Activated CD8-positive, alpha-beta memory T cell treated with anti-CD3 and anti-CD28 coated beads, Interleukin-2, amount 50 U/mL, for 4 hours (primary cell): ENCODE results near the gene KLHL29.

Source experiments
- DNase-seq: peaks from one replicate; pipeline ENCODE4 v3.0.0-alpha.2; 2020

Gene KLHL29

DNA sequence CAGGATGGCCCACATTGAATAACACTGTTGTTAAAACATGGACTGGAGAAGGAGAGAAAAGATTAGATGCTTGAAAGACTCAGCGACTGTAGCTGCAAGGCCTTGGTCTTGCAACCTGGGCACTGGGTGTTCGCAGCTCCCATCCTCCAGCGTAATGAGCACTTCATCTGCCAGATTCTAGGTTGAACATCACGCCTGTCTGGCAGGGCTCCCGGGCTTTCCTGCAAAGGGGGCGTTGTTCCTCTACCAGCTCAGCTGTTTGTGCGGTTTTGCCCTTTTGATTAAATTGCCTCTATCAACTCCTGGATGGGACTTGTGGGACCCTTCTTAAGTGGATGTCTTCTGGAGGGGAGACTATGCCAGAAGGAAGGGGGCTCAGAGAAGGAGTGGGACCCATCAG, 215.4 kb downstream of the KLHL29 start:
- no peak for DNase-seq

DNA sequence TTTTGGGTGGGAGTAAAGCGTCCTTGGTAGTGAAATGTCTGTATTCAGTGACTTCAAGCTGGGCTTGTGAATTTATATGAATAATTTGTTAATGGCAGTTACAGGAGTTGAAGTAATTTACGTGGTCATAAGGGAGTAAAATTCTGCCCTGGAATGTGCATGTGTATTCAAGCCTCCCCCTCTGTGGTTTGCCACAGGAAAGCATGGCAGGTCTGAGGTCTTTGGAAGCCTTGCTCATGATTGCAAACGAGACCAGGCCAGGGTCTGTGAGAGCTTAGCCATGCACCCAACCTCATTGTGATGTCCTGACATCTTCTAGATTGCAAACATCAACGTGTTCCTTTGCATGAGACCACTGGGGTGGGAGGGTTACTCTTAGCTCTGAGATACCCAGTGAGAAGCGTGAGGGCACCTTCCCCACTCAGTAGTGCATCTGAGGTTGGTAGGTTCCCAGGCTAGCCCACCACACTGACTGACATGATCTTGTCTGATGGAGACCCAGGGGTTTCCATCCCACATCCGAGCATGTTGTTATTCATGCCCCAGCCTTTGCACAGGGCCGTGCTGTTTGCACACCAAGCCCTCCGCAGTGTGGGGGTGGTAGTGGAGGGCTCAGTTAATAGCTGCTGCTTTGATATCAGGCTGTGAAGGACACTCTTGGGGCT, 216.5 kb downstream of the KLHL29 start:
- no peak for DNase-seq

DNA sequence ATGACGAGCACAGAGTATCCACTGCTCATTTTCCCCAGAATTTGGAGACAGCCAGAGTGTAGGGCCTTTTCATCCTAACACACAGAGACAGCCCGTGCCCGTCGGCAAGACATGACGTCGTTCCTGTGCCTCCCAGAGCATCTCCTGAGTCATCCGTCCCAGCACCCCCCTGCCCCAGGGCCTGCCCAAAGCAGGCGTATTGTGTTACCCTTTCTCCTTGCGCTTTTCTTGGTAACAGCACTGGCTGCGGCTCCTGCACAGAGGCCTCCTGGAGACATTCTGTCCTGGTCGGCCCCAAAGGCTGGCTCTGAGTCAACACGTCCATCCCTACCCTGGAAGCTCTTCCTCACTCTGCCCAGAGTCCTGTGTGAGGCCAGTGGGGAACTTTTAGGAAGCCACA, 217.1 kb downstream of the KLHL29 start:
- DNase-seq = no peak

DNA sequence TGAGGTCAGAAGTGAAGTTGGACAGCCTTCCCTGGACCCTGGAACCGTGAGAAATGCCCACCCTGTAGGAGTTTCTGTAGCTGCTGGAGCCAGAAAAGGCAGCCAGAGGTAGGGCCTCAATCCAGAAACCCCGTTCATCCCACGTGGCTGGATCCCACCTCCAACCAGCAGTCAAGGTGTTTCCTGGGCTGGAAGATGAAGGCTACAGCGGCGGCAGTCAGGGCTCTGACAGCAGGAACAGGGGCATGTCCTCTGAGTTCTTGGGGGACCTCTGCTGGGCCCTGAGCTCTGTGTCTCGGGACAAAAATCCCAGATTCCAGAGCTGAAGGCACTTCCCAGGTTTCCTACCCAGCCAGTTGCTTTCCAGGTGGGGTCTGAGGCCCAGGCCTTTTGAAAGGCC, 218.2 kb downstream of the KLHL29 start:
- DNase-seq = no peak

DNA sequence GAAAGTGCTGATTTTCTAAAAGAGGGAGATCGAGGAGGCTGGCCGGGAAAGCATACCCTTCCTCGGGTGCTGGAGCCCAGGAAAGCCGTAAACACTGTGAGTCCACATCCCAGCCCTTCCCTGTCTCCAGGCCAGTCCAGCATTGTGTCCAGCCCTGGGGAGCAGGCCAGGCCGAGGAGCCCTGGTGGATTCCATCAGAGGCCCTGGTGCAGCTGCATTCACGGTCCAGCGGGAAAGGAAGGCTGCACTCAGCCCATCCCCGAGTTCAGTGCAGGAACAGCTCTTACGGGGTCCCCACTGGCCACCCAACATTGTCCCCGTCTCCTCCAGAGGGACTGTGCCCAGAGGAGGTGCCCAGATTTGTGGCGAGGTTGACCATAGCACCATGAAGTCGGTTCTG, 218.6 kb downstream of the KLHL29 start:
- no peak for DNase-seq

DNA sequence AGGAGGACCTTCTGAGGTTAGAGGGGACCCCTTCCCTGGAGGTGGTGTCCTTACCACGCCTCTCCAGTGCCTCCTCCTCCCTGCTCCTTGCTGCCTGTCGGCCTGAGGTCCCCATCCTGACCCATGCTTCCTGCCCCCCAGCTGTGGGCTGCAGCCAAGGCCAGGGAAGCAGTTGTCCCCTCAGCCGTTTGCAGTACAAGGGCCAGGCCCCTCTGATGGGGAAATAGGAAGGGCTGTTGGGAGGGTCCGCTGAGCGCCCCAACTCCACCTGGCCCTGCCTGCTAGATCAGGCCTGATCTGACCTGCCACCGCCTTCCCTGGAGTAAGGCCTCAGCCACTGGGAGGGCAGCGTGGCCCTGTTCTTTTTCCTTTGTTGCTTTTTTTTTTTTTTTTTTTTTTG, 219.8 kb downstream of the KLHL29 start:
- peak; percentile 4 for DNase-seq

DNA sequence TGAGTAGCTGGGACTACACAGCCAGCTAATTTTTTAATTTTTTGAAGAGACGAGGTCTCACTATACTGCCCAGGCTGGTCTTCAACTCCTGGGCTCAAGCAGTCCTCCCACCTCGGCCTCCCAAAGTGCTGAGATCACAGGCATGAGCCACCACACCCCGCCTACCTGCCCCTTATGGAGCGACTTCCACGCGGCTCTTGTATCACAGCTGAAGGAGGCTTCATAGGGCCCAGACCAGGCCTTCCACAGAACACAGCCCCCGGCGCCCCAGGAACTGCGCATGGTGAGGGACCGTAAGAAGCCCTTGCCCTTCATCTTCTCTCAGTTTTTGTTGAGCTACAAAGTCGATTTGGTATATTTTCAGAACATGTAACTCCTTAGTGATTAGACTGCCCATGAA, 220.3 kb downstream of the KLHL29 start:
- DNase-seq = peak; percentile 0

DNA sequence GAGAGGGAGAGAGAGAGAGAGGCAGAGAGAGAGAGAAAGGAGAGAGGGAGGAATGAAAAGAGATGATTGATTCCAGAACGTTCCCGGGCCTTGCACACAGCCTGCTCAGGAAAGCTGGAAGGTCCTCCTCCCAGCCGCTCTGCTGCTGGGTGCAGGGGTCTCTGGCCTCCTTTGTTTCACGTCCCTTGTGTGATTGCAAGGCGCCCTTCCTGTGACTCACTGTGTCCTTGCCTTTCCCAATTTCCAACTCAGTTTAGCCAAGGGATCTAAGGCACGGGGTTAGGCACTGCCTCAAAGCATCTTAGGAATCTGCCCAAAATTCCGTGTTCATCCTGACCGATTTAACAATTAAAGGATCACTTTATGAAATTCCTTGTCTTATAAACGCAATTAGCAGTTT, 221.2 kb downstream of the KLHL29 start:
- DNase-seq = no peak

DNA sequence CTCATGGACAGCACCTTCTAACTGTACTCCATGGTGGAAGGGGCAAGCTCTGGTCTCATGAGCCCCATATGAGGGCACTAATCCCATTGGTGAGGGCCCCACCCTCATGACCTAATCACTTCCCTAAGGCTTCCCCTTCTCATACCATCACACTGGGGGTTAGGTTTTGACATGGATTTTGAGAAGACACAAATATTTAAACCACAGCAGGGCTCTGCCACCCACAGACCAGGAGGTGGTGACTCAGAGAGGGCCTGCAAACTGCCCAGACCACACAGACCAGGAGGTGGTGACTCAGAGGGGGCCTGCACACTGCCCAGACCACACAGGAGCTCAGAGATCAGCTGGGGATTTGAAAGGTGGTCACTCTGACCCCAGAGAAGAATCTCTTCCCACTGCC, 222.0 kb downstream of the KLHL29 start:
- no peak for DNase-seq

DNA sequence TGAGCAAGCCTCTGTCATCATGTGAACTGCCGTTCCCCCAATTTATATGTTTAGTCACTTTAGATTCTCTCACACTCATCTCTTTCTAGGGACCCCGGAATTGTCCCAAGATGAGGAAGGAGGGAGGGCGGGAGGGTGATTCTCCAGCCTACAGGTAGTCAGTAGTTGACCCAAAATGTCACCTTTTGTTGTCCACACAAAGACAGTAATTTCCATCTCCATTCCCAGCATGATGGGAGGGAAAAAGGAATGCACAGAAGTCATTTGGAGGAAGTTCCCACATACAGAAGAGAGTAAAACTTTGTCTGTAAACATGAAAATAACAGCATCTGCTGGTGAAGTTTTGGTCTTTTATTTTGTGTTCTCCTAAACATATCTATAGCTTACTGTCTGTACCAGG, 222.9 kb downstream of the KLHL29 start:
- no peak for DNase-seq

DNA sequence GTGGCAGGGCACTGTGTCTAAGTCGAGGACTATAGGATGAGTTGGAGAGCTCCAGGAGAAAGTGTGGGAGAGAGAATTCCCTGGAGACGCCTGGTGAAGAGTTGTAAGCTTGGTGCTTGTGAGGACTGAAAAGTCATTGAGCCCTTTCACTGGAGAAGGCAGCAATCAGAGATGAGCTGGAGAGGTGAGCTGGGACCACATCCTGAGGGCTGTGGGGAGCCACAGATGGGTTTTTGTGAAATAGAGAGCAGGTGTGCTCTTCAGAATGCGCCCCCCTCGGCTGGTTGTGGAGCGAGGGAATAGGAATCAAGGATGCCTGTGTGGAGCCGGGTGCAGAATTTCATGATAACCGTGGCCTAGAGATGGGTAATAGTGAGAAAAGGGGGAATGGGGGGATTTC, 224.3 kb downstream of the KLHL29 start:
- DNase-seq = no peak

DNA sequence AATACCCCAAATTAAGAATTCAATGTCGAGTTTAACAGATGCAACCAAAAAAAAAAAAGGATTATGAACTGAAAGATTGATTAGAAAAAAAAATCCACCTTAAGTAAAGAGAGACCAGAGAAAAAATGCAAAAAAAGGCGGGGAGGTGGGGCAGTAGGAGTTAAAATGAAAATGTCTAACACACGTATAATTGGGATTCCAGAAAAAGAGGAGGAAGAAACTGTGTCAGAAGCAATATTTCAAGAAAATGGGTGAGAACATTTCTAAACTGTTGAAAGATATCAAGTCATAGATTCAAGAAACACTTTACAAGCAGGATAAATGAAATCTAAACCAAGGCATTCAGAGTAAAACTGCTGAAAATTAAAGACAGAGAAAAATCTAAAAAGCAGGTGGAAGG, 226.9 kb downstream of the KLHL29 start:
- DNase-seq = no peak

DNA sequence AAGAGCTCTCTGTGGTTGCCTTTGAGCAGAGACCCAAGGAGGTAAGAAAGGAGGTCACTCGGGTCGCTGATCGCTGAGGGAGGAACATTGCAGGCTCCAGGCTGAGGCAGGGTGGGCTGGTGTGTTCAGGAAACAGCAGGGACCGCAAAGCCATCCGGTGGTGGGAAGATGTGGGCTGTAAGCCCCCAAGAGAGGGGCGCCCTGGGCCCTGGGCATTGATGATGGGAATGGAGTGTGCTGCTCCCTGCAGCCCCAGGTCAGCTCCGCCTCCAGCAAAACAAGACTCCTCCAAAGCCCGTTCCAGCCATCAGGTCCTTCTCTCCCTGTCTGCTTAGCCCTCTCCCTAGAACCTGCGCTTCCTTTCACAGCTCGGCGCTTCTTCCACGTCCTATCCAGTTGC, 229.7 kb downstream of the KLHL29 start:
- no peak for DNase-seq

DNA sequence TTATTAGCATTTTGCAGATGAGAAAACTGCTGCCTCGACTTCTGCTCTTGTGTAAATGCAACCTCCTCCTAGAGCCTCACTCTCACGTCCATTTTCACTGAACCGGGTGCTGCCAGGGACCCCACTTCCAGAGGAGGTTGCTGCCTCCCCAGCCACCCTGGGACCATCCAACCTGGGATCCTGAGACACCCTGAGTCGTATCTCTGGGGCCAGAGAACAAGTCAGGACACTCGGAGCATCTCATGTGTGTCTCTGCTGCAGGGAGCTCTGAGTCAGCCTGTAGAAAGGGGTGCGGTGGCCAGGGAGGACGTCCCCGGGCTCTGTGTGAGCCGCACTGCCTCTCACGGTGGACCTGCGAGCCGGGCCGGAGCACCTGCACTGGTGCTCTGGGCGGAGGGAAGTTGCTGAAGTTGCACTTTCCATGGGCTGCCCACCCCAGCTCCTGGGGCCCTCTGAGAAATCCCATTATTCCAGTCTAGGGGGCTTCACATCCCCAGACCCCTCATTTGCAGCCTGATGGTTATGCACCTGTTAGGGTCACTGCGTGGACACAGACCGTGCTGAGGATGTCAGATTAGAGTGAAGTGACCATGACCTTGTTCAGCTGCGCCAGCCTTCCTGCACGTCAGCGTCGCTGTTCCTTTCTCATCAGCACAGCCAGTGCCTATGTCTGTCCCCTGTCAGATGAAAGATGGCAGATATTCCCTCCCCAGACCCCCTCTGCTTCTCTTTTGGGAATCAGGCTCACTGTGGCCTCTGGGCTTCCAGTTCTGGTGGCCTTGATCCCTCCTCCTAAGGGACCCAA, 230.4 kb downstream of the KLHL29 start:
- DNase-seq = no peak

DNA sequence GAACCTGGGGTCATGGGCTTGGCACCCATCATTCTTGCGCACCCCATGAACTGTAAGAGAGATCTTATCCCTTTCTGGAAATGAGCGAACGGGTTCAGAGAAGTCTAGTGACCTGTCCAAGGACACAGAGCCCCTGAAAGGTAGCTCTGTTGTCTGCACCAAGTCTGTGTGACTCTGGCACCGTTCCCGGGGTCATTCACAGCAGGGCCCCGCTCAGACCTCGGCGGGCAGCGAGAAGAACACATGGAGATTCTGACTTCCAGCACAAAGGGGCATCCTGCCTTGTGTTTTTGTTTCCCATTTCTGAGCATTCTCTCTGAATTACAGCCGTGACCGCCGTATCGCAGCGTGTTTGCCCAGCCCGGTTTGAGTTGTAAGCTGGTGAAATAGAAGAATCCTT, 231.7 kb downstream of the KLHL29 start:
- no peak for DNase-seq

DNA sequence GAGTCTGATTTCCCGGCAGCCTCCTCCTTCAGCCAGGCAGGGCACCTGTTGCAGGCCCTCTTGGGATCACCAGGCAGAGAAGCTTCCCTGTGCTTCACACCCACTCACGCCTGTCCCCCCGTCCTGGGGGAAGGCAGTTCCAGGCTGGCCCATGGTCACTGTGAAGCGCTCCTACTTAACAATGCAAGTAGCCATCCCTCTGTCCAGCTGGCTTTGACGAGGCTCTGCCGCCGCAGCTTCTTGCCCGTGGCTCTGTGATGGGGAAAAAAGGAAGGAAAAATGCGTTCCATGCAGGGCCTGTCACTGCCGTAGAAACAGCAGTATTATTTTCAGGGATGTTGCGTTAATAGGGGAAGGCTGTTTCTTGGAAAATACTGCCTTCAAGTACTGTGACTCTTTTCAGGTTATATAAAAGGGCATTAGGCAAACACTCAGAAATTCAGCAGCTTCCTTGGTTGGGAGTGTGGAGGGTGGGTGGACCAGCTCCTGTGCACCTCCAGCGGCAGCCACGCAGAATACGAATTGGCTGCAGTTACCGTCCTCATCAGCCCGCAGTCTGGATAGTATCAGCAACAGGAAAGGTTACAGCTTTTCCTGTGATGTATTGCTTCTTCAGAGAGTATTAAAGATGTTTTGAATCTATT, 232.3 kb downstream of the KLHL29 start:
- no peak for DNase-seq

DNA sequence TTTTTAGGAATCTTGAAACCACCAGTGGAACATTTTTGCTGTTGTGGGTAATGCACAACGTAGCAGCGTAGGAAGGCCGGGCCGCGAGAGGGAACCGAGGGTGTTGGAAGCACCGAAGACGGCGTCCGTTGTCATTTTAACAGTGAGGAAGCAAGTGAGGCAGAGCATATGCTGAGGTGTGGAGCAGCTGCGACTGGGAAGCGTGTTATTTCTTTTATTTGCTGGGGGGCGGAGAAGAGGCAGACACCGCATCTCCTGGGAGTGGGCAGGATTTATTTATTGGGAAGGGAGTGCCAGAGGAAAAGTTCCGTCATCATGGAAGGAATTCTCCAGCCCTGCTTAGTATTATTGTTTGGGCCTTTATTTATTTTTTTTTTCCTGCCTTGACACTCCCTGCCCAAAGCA, 232.8 kb downstream of the KLHL29 start:
- no peak for DNase-seq

DNA sequence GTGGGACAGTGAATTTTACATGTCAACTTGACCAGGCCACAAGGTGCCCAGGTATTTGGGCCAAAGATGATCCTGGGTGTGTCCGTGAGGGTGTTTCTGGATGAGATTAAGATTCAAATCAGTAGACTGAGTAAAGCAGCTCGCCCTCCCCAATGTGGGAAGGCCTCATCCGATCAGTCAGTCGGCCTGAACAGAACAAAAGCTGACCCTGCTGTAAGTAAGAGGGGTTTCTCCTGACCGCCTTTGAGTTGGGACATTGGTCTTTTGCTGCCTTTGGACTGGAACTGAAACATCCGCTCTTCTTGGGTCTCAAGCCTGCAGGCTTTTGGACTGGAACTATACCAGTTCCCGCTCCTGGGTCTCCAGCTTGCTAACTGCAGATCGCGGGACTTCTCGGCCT, 233.3 kb downstream of the KLHL29 start:
- DNase-seq = no peak

DNA sequence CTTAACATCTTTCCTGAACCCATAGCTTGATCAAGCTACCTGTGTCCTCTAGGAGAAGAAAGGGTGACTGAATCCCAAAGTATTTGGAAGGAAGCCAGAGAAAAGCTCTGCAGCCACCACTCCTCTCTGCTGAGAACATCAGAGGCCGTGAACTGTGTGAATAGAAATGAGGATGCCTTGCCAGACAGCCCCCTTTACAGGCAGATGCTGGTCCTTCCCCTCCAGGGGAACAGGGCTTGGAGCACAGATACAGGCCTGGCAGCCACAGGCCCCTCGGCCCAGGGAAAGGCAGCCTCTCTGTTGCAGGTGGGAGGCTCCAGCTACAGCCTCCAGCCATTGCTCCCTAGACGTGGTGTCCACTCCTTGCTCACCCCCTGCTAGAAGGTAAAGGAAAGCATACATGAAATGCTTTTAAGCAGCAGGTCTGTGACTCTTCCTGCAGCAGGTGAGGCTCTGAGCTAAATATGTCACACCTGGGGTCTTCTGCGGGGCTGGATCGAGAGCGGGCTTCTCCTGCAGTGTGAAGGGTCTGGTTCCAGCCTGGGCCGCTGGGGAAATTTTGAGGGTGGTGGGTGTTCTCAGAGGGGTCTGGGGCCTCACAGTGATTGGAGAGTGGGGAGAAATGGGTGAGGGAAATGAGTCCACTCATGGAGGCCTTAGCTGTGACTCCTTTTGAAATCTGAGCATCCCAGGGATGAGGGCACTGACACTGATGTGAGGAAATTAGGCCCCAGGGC, 234.0 kb downstream of the KLHL29 start:
- no peak for DNase-seq

DNA sequence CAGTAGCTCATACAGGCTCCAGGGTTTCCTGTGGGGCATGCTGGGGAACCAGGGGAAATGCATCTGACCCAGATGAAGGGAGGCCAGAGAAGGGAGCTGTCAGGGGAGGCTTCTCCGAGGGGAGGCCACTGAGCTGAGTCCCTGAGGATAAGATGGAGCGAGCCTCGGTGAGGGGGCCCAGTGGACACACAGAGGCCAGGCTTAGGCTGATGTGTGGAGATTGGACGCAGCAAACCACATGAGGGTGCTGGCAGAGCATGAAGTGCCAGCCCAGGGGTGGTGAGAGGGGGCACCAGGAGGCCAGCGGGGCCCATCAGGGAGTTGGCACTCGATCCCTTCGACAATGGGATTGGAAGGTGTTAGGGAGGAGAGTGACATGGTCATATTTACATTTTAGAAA, 235.0 kb downstream of the KLHL29 start:
- no peak for DNase-seq

DNA sequence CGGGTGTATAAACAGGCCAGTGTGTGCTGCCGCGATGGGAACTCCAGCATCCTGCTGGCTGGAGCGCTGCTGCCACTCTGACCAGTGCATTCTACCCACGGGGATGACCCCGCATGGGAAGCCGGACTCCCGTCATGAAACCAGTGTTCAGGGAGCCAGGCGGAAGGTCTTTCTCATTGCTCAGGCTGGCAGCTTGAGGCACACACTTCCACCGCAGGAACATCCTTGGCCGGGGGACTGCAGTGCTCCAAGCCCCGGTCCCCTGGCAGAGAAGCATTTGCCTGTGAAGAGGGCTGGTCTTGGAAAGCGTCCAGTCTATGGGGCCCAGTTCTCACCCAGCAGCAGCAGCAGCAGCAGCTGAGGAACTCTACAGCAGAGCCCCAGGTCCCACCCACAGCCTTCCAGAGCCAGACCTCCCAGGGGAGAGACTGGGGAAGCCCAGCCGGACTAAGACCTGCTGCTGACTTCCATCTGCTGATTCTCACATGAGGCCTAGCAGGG, 235.9 kb downstream of the KLHL29 start:
- no peak for DNase-seq

DNA sequence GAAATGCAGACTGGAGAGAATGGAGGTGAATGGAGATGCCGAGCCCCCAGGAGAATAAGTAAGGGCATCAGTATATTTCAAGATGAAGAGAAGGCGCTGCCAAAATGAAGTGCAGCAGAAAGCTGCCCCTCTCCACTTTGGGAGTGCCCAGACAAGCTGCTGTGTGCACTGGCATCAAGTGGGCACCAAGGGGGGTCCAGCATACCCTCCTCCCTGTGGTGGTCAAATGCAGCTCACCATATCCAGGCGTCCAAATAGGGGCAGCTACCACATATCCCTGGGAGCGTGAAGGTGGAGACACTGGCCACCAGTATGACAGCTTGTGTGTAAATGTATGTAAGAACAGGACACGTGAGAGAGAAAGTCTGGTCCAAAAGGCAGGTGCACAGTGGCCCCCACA, 236.6 kb downstream of the KLHL29 start:
- no peak for DNase-seq

DNA sequence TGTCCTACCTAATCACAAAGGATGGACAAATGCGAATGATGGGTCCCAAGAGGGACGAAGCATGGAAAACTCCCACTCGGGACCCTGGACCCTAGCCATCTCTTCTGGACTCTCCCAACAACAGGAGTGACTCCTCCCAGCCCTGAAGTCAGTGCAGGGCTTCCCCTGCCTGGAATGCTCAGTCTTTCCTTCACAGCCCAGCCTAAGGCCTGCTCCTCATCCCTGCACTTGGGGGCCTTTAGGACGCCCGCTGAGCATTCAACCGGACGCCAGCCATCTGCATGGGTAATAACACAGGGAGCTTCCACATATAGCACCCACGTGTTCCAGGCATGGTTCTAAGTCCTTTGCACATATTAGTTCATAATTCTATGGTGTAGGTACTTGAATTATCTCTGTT, 237.5 kb downstream of the KLHL29 start:
- DNase-seq = no peak
